ENCODE results near the gene CDC42BPA. TPM values are rescaled to one million over a fixed set of nuclear protein-coding genes. Genes with fewer than 3 reads are reported as not detected.

CDC42BPA gene
- total and polyA plus RNA-seq, 9 of the 15 experiments (the other 6 are each of a cell fraction or from before 2014, with no cell fraction given): 8.0 to 77.5 (median 52.1) TPM

GRCh38 chr1:227357171-227357926, 39.1 kb upstream of the CDC42BPA start (continued):
- TF ChIP-seq SRF (CRISPR knock-in tag; IDR thresholded peaks at IDR 0.05) (0 out of 4 replicates have a peak, but pooled peaks of 1 of the 2 experiments have one; percentile 33), CHD7 (IDR thresholded peaks at IDR 0.05; ENCODE audit: low read depth, low read length) (peak; percentile 37), JUNB (CRISPR knock-in tag; conservative IDR thresholded peaks at IDR 0.05) (peak; percentile 67), ZBED1 (IDR thresholded peaks at IDR 0.05) (no peak), ZNF551 (CRISPR knock-in tag; IDR thresholded peaks at IDR 0.05) (no peak), ZNF280B (CRISPR knock-in tag; IDR thresholded peaks at IDR 0.05) (no peak), VEZF1 (CRISPR knock-in tag; IDR thresholded peaks at IDR 0.05) (peak; percentile 68), FOXA1 (IDR thresholded peaks at IDR 0.05; ENCODE audit: borderline replicate concordance) (no peak), PTBP1 (IDR thresholded peaks at IDR 0.05; ENCODE audit: low read depth, low read length) (no peak), C11orf30 (IDR thresholded peaks at IDR 0.05; ENCODE audit: low read depth) (peak; percentile 100), MTA2 (IDR thresholded peaks at IDR 0.05; ENCODE audit: low read depth) (peak; percentile 66; the same call in 1 of the 2 replicates), RNF2 (IDR thresholded peaks at IDR 0.05) (peak; percentile 73), NR1H2 (CRISPR knock-in tag; IDR thresholded peaks at IDR 0.05) (peak; percentile 69; the same call in 1 of the 2 replicates), SMARCE1 (IDR thresholded peaks at IDR 0.05) (peak; percentile 98), FOXJ3 (CRISPR knock-in tag; IDR thresholded peaks at IDR 0.05) (no peak)
